ENCODE results near the gene SHISA5.

The SHISA5 gene

DNA sequence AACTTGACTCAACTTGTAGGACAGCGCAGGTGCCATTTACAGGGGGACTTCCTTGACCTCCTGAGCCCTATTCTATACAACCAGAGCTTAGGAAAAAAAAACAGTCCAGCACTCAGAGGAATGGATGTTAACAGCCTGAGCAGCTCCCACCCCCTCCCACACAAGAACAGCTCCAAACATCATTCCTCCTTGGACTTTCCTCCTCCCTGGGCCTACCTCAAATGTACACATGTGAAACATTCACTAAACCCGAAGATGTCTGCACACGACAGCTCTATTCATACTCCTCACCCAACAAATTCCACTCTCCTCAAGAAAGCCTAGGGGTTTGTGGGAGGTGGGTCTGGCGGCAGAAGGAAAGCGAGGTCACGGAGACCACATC, 57.9 kb downstream of the SHISA5 start:
- no peak for DNase-seq
- Histone ChIP-seq H3K9me3 (no peaks in the 10 kb centered on the region), H3K4me1 (no peaks in the 10 kb centered on the region), H3K4me3 (ENCODE audit: low read depth, low read length) (peak overlapping the region; percentile 73), H3K36me3 (no peaks in the 10 kb centered on the region; the same call in 1 of the 2 replicates), H3K27me3 (no peaks in the 10 kb centered on the region)
- TF ChIP-seq, protein P1, sequence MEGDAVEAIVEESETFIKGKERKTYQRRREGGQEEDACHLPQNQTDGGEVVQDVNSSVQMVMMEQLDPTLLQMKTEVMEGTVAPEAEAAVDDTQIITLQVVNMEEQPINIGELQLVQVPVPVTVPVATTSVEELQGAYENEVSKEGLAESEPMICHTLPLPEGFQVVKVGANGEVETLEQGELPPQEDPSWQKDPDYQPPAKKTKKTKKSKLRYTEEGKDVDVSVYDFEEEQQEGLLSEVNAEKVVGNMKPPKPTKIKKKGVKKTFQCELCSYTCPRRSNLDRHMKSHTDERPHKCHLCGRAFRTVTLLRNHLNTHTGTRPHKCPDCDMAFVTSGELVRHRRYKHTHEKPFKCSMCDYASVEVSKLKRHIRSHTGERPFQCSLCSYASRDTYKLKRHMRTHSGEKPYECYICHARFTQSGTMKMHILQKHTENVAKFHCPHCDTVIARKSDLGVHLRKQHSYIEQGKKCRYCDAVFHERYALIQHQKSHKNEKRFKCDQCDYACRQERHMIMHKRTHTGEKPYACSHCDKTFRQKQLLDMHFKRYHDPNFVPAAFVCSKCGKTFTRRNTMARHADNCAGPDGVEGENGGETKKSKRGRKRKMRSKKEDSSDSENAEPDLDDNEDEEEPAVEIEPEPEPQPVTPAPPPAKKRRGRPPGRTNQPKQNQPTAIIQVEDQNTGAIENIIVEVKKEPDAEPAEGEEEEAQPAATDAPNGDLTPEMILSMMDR (IDR thresholded peaks at IDR 0.05; ENCODE audit: low read depth, low read length), result no peak

DNA sequence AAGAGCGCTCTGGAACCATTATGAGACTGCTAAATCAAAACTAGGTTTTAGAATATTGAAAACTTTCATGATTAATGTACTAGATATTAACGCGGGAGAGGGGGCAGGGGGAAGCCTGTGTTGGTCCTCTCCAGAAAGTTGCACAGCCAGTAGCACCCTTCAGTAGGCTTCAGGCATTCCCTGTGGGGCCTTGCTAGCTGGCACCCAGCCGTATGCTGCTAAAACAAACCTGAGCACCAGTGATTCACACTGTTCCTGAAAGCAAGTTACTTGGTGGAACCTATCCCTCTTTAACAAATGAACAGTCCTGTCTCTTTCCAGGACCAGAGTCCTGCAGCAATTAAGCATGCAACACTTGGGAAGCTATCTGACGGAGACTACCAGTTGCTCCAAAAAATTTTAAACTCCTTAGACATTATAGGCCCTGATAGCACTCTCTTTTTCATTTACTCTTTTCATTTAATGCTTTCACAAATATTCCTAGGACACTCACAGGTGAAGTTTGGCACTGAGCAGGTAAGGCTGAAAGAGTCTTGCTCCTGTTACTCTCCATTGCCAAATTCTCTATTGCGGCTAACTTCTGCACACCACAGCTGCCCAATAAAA, 58.6 kb downstream of the SHISA5 start:
- TF ChIP-seq, protein P1 (IDR thresholded peaks at IDR 0.05; ENCODE audit: low read depth, low read length), result no peak

DNA sequence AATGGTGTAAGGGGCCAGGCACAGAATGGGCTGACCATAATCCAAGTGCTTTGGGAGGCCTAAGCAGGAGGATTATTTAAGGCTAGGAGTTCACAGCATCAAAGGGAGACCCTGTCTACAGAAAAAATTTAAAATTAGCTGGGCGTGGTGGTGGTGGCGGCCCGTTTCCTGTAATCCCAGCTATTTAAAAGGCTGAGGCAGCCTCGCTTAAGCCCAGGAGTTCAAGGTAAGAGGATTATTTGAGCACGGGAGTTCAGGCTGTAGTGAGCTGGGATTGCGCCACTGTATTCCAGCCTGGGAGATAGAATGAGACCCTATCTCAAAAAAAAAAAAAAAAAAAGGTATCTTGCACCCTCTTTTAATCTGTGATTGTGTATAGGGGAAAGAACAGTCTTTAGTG, 62.0 kb downstream of the SHISA5 start:
- no peak for DNase-seq
- H3K4me3 ChIP-seq (ENCODE audit: low read depth, low read length), result no peak overlapping the region
- no peaks in the 10 kb centered on the region; the same call in 1 of the 2 replicates for H3K36me3 ChIP-seq
- H3K9me3 ChIP-seq, result no peaks in the 10 kb centered on the region
- TF ChIP-seq, protein P1 (IDR thresholded peaks at IDR 0.05; ENCODE audit: low read depth, low read length), result no peak
- H3K27me3 ChIP-seq, result no peaks in the 10 kb centered on the region
- H3K4me1 ChIP-seq, result no peaks in the 10 kb centered on the region

More for the DNA sequence above, 58.6 kb downstream of the SHISA5 start:
- Histone ChIP-seq H3K27me3 (no peaks in the 10 kb centered on the region), H3K4me3 (ENCODE audit: low read depth, low read length) (peak overlapping the region; percentile 73), H3K9me3 (no peaks in the 10 kb centered on the region), H3K4me1 (no peaks in the 10 kb centered on the region), H3K36me3 (no peaks in the 10 kb centered on the region; the same call in 1 of the 2 replicates)
- no peak for DNase-seq

DNA sequence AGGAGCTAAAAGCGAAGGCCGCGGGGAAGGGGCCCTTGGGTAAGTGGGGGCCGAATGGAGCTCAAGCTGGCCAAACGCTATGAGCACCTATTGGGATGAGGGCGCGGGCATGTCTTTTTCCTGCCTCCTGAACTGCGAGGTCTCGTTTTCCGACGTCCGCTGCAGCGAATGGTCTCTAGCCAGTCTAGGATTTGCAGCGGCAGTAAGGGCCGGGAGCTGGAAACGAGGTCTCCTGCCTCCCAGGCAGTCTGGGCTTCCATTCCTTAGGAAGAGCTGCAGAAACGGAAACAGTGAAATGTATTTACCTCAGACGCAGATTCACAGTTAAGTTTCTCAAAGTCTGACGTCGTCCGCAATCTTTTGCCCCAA, 63.4 kb downstream of the SHISA5 start:
- H3K36me3 ChIP-seq, result no peaks in the 10 kb centered on the region; the same call in 1 of the 2 replicates
- no peaks in the 10 kb centered on the region for H3K9me3 ChIP-seq
- no peak for DNase-seq
- no peaks in the 10 kb centered on the region for H3K4me1 ChIP-seq
- peak overlapping the region; percentile 84 for H3K4me3 ChIP-seq (ENCODE audit: low read depth, low read length)
- TF ChIP-seq, protein P1 (IDR thresholded peaks at IDR 0.05; ENCODE audit: low read depth, low read length), result no peak
- H3K27me3 ChIP-seq, result no peaks in the 10 kb centered on the region

DNA sequence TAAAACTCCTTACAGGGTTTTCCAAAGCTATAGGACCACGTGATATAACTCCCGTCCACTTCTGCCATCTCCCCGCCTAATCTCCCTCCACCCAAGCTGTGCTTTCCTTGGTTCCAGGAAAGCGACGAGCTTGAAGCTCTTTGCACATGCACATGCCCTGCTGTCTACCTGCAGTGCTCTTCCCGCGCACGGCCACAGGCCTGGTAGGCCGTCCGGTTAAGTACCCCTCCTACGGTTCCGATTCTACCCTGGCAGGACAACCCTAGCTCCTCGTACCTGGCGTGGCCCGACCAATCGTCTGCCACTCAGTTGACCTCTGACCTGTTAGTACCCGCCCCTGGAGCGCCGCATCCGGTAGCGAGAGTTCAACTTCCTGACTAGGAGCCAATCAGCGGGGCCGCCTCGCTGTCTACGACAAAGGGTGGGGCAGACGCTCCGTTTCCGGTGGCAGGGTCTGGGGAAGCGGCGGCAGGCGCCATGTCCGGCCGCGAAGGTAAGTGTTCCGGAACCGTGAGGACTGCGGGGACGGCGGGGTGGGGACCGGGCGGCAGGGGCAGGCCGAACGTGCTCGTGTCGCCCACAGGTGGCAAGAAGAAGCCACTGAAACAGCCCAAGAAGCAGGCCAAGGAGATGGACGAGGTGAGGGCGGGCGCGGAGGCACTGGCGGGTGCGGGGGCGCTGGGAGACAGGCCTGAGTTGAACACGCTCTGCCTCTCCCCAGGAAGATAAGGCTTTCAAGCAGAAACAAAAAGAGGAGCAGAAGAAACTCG, 64.0 kb downstream of the SHISA5 start, which contains the start of the genes CCDC51 and TMA7:
CCDC51 (minus strand) TSS at position 300 of the 770 bp plus-strand sequence. CDS start 4,991 bp downstream, outside the sequence.
TMA7 (plus strand) TSS at position 438 of the 770 bp plus-strand sequence; CDS start at position 478, 40 bp downstream.
- H3K4me1 ChIP-seq, result no peaks in the 10 kb centered on the region

More for the DNA sequence above, 64.0 kb downstream of the SHISA5 start, which contains the start of the genes CCDC51 and TMA7:
- H3K9me3 ChIP-seq, result no peaks in the 10 kb centered on the region
- DNase-seq, result peak; percentile 94
- no peaks in the 10 kb centered on the region; the same call in 1 of the 2 replicates for H3K36me3 ChIP-seq
- no peaks in the 10 kb centered on the region for H3K27me3 ChIP-seq
- peak within 1 kb of the TSS; percentile 84 for H3K4me3 ChIP-seq (ENCODE audit: low read depth, low read length)
- TF ChIP-seq, protein P1 (IDR thresholded peaks at IDR 0.05; ENCODE audit: low read depth, low read length), result no peak
